ENCODE results near the gene TMEM263.
"Not testable (repeated sequence)": the region's sequence is repeated elsewhere in the genome, so short reads cannot be mapped to it uniquely, and the experiment has no call there.

The TMEM263 gene

DNA sequence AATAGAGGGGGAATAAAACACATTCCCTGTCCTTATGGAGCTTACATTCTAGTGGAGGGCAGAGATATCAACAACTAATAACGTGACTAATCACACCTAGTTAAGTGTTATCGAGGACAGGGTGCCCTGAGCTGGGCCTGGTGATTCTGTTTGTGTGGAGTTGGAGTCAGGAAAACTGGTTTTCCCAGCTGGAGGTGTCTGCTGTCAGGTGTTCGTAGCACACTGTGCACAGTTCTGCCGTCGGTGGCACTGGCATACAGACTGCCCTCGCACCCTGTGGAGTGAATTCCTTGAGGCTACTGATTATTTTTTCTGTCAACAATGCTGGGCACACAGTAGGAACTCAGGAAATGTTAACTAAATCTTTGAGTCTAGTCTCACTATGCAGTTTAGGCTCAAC is 32.1 kb downstream of the TMEM263 start:
- no peak for DNase-seq

- DNase-seq, result no peak
Measured at GRCh38 chr12:106994579-106995220, 39.0 kb downstream of the TMEM263 start.

- DNase-seq, result not testable (repeated sequence)
Measured at GRCh38 chr12:106996102-106996501, 40.4 kb downstream of the TMEM263 start.

DNA sequence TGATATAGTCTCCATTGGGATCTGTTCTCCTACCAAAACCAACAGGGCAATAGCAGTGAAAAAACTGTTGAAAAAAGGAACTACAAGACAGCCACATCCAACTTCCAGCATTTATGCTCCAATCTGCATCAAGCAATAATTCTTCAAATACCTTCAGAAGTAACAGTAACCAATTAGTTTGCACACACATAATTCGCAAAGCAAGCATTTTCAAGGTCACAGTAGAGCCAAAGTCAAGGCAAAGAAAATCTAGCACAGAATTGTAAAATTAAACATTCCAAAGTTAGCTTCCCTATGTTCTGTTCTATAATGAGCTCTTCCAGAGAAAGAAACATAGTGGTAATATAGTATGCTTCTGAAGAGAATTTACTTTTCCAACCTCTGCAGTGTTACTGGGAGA is 42.2 kb downstream of the TMEM263 start:
- no peak for DNase-seq

DNA sequence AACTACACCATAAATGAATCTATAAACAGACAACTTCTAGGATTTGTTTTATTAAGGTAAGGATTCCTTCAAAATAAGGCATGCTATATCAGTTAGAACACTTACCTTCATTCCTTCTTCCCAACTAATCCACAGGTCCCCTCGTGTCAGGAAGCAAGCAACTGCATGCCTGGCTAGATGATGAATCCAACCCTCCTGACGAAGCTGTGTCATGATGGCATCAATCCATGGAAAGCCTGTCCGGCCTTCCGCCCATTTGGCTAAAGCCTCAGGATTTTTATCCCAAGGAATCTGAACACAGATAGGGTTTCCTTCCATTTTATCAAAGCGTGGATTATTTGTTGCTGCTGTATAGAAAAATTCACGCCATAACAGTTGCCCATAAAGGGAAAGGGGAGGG is 43.7 kb downstream of the TMEM263 start:
- no peak for DNase-seq

DNA sequence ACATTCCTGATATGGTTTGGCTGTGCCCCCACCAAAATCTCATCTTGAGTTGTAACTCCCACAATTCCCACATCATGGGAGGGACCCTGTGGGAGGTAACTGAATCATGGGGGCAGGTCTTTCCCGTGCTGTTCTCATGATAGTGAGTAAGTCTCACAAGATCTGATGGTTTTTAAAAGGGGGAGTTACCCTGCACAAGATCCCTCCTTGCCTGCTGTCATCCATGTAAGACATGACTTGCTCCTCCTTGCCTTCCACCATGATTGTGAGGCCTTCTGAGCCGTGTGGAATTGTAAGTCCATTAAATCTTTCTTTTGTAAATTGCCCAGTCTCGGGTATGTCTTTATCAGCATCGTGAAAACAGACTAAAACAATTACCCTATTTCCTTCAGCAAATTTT is 47.0 kb downstream of the TMEM263 start:
- DNase-seq, result not testable (repeated sequence)

DNA sequence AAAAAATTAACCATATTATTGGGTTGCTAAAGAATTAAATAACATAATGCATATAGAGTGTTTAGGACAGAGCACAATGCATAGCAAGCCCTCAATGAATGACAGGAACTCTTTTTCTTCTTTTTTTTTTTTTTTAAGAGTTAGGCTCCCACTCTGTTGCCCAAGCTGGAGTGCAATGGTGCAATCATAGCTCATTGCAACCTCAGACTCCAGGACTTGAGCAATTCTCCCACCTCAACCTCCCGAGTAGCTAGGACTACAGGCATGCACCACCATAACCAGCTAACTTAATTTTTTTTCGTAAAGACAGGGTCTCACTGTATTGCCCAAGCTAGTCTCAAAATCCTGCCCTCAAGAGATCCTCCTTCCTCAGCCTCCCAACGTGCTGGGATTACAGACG is 51.7 kb downstream of the TMEM263 start:
- DNase-seq, result no peak

DNA sequence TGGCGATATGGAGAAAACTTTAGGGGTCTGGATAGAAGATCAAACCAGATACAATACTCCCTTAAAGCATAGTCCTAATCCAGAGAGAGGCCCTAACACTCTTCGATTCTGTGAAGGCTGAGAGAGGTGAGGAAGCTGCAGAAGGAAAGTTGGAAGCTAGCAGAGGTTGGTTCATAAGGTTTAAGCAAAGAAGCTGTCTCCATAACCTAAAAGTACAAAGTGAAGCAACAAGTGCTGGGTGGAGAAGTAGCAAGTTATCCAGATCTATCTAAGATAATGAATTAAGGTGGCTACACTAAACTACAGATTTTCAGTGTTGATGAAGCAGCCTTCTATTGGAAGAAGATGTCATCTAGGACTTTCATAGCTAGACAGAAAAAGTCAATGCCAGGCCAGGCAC is 55.8 kb downstream of the TMEM263 start:
- DNase-seq, result no peak

DNA sequence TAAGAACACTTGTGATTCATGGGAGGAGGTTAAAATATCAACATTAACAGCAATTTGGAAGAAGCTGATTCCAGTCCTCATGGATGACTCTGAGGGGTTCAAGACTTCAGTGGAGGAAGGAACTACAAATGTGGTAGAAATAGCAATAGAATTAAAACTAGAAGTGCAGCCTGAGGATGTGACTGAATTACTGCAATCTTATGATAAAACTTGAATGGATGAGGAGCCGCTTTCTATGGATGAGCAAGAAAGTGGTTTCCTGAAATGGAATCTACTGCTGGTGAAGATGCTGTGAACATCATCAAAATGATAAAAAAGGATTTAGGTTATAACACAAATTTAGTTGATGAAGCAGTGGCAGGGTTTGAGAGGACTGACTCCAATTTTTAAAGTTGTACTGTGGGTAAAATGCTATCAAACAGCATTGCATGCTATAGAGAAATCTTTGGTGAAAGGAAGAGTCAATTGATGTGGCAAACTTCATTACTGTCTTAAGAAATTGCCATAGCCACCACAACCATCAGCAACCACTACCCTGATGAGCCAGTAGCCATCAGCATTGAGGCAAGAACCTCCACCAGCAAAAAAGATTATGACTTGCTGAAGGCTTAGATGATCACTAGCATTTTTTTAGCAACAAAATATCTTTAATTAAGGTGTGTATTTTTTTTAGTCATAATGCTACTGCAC is 57.2 kb downstream of the TMEM263 start:
- no peak for DNase-seq

DNA sequence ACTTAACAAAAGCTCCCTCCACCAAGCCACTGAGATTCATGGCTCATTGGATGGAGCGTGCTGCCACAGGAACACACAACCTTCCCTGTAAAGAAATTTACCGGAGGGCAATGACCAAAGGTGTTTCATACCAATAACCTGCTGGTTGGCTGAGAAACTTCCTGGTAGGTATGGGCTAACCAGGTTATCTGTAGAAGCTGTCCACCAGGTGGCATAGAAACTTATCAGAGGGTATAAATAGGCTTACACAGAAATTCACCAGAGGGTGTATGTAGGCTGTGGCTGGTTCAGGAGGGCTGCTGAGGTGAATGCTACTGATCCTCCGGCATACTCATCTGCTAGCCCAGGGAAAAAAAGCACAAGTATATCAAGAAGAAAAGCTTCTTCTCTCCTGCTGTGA is 58.3 kb downstream of the TMEM263 start:
- DNase-seq, result no peak

GRCh38 chr12:107017042-107017441 is 61.3 kb downstream of the TMEM263 start:
- DNase-seq, result no peak

DNA sequence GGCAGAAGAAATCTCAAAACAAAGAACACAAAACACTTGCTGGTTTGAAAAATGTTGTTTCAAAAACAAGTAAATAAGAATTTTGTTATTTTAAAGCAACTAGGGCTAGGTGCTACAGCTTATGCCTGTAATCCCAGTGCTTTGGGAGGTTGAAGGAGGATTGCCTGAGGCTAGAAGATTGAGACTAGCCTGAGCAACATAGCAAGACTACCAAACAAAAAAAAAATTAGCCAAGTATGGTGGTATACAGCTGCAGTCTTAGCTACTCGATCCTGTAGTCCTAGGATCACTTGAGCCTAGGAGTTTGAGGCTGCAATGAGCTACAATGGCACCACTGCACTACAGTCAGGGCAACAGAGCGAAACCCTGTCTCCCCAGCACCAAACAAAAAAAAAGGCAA is 63.8 kb downstream of the TMEM263 start:
- DNase-seq, result no peak
